ENCODE results near the gene CADM2.

DNA sequence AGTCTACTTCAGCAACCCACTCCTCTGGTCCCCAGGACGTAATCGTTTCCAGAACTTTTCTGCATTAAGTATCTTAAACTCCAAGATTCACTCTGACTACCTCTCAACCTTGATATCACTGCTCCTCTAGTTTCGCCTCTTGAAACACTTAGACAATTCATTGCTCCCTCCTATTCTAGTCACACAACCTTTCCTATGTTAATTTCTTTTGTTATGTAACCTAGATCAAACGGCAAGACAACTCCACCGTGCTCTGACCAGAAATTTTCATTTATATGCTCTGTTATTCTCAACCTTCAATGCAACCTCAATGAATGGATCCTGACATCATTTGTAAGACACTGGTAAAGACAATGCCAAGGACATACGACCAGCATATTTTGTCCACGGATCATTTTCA lies 71.3 kb downstream of the CADM2 start:
- TF ChIP-seq, protein P1, sequence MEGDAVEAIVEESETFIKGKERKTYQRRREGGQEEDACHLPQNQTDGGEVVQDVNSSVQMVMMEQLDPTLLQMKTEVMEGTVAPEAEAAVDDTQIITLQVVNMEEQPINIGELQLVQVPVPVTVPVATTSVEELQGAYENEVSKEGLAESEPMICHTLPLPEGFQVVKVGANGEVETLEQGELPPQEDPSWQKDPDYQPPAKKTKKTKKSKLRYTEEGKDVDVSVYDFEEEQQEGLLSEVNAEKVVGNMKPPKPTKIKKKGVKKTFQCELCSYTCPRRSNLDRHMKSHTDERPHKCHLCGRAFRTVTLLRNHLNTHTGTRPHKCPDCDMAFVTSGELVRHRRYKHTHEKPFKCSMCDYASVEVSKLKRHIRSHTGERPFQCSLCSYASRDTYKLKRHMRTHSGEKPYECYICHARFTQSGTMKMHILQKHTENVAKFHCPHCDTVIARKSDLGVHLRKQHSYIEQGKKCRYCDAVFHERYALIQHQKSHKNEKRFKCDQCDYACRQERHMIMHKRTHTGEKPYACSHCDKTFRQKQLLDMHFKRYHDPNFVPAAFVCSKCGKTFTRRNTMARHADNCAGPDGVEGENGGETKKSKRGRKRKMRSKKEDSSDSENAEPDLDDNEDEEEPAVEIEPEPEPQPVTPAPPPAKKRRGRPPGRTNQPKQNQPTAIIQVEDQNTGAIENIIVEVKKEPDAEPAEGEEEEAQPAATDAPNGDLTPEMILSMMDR (IDR thresholded peaks at IDR 0.05), result no peak
- TF ChIP-seq POLR2A (IDR thresholded peaks at IDR 0.05), result no peak
